ENCODE data around the gene HNRNPH1.
A peak's percentile ranks its signal among the peaks of the same experiment; 100 is the strongest.
"Not testable (repeated sequence)": the region's sequence is repeated elsewhere in the genome, so short reads cannot be mapped to it uniquely, and the experiment has no call there.

The HNRNPH1 gene, protein sequence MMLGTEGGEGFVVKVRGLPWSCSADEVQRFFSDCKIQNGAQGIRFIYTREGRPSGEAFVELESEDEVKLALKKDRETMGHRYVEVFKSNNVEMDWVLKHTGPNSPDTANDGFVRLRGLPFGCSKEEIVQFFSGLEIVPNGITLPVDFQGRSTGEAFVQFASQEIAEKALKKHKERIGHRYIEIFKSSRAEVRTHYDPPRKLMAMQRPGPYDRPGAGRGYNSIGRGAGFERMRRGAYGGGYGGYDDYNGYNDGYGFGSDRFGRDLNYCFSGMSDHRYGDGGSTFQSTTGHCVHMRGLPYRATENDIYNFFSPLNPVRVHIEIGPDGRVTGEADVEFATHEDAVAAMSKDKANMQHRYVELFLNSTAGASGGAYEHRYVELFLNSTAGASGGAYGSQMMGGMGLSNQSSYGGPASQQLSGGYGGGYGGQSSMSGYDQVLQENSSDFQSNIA

DNA sequence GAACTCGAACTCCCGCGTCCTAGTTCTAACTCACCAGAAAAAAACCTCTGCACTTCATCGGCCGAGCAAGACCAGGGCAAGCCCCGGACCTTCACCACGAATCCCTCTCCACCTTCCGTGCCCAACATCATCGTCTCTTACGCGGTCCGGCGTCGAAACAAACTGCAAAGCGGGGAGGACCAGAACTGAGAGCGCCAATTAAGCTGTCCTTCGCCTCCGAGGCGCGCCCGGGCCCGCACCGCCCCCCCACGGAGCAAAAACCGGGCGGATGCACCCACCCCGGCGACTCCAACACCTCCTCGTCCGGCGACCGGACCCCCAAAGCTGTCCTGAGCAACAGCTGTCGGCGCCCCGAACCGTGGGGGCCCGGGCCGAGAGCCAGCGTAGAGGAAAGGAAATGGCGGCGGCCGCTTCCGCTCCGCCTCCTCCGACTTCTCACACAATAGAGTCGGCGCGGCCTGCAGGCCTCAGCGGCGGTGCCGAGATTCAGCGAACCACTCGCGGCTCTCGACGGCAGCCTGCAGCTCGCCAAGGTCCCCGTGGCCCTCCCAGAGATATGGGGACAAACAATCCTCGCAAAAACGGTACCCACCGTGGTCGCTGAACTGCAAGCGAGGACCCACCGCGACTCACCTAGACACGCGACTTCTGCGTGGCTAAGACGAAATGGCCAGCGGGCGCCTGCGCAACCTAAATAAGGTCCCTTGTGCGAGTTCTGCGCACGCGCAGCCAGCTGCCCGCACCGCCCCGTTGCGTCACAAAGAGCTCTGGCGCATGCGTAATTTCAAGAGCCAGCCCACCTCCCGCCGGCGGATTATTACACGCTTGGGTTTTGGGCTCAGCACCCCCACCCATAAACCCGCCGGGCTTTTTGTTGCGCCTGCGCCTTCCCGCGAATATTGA, at the start of gene HNRNPH1:
Gene HNRNPH1 (minus strand): TSS at position 669 of the 903 bp plus-strand sequence. CDS start 538 bp downstream, at position 131.
- Histone ChIP-seq H3K27me3 (ENCODE audit: insufficient read depth, low read length) (no peaks in the 10 kb centered on the region), H3K36me3 (ENCODE audit: insufficient read depth, low read length) (peaks cover 41% of the 10 kb centered on the region), H3K4me3 (ENCODE audit: low read length) (peak within 1 kb of the TSS; percentile 99), H2AFZ (ENCODE audit: low read depth, low read length) (peak within 1 kb of the TSS; percentile 70), H3K4me1 (ENCODE audit: insufficient read depth, low read length) (peaks cover 43% of the 10 kb centered on the region), H3K9me3 (ENCODE audit: low read length) (no peaks in the 10 kb centered on the region)

DNA sequence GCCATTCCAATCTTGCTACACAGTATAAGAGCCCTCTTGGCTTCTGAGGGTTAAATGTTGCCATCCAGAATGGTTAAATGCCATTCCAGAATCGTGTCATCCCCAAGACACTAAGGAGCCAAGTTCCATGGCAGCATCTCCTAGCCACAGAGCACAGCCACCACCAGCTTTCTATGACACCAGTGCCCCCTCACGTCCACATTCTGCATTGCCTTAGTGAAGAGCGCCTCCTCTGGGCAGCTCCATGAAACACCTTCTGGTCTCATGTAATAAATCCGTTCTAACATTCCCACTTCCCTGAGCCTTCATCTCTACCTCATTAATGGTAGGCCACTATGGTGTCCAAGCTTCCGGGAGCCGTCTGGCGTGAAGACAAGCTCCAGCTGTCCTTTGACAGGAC, 44.9 kb upstream of the HNRNPH1 start:
- no peaks in the 10 kb centered on the region for H3K9me3 ChIP-seq (ENCODE audit: low read length)
- H2AFZ ChIP-seq (ENCODE audit: low read depth, low read length): no peak overlapping the region
- H3K27me3 ChIP-seq (ENCODE audit: insufficient read depth, low read length): no peaks in the 10 kb centered on the region
- H3K4me1 ChIP-seq (ENCODE audit: insufficient read depth, low read length): peaks cover 4% of the 10 kb centered on the region
- H3K4me3 ChIP-seq (ENCODE audit: low read length): no peak overlapping the region
- H3K36me3 ChIP-seq (ENCODE audit: insufficient read depth, low read length): no peaks in the 10 kb centered on the region

DNA sequence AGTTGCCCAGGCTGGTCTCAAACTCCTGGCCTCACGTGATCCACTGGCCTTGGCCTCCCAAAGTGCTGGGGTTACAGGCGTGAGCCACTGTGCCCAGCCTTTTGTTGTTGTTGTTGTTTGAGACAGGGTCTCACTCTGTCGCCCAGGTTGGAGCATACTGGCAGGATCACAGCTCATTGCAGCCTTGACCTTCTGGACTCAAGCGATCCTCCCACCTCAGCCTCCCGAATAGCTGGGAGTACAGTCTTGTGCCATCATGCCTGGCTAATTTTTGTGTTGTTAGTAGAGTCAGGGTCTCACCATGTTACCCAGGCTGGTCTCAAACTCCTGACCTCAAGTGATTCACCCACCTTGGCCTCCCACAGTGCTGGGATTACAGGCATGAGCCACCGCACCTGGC, 38.2 kb upstream of the HNRNPH1 start:
- not testable (repeated sequence) for H2AFZ ChIP-seq (ENCODE audit: low read depth, low read length); H3K4me1 ChIP-seq (ENCODE audit: insufficient read depth, low read length); H3K36me3 ChIP-seq (ENCODE audit: insufficient read depth, low read length); H3K9me3 ChIP-seq (ENCODE audit: low read length); H3K4me3 ChIP-seq (ENCODE audit: low read length); H3K27me3 ChIP-seq (ENCODE audit: insufficient read depth, low read length)

DNA sequence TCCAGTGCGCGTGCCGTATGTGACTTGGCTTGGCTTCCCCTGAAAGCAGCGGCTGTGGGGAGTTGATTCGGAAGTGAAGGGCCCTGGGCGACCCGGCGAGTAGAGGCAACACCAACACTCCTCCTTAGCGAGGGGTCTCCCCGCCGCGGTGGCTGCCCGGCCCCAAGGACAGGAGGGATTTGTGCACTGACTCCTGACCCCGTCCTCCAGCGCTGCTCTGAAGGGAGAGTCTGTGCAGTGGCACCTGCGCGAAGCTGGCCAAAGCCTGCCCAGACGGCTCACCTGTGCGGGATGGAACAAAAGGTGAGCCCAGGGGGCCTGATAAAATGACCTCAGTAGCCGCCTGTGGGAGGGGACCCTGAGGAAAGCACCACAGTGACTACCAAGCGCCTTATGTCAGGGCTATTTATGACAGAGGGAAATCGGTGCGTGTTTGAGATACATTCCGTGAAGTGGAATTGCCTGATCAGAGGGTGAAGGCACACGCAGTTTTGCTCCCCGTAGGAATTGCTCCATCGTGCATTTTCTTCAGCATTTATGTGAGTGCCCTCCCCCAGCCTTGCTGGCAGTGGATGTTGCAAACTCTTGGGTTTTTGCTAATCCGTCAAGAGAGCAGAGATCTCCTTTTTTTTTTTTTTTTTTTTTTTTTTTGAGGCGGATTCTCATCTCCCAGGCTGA, 34.8 kb upstream of the HNRNPH1 start:
- Histone ChIP-seq H3K4me3 (ENCODE audit: low read length) (peak overlapping the region; percentile 60), H2AFZ (ENCODE audit: low read depth, low read length) (peak overlapping the region; percentile 72)
- not testable (repeated sequence) for H3K9me3 ChIP-seq (ENCODE audit: low read length); H3K36me3 ChIP-seq (ENCODE audit: insufficient read depth, low read length); H3K27me3 ChIP-seq (ENCODE audit: insufficient read depth, low read length); H3K4me1 ChIP-seq (ENCODE audit: insufficient read depth, low read length)

DNA sequence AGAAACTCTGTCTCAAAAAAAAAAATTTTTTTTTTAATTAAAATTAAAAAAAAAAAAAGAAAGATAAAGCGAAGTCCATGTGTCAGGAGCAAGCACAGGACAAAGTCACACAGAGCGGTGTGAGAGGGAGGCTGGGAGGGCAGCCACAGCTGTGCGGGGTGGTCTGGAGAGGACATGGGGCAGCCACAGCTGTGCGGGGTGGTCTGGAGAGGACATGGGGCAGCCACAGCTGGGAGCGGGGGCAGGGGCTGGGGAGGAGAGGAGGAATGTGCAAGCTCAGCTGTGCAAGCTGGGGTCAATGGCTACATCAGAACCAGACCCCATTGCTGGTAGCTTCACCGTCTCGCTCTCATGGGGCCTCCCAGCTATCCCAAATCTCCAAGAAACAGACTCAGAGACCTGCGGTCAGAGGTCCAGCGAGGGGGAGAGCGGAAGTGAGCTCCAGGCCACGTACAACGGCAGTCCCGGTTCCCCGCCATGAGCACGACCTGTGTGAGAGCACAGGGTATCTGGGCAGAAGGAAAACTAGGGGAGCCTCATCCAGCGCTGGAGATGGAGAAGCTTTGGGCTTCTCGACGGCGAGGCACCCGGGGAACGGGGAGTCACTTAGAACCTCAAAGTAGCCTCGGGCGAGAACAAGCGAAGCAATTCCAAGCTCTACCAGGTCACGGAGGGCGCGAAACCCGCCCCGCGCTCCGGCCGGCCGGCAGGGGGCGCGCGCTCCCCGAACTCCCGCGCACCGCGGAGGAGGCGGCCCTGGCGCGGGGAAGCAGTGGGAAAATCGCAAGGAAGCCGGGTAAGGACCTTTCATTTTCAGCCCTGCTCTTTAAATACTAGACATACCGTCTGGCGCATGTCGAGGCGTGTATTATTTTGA, 34.1 kb upstream of the HNRNPH1 start:
- not testable (repeated sequence) for H3K27me3 ChIP-seq (ENCODE audit: insufficient read depth, low read length); H3K4me3 ChIP-seq (ENCODE audit: low read length); H3K4me1 ChIP-seq (ENCODE audit: insufficient read depth, low read length); H3K36me3 ChIP-seq (ENCODE audit: insufficient read depth, low read length); H2AFZ ChIP-seq (ENCODE audit: low read depth, low read length); H3K9me3 ChIP-seq (ENCODE audit: low read length)

DNA sequence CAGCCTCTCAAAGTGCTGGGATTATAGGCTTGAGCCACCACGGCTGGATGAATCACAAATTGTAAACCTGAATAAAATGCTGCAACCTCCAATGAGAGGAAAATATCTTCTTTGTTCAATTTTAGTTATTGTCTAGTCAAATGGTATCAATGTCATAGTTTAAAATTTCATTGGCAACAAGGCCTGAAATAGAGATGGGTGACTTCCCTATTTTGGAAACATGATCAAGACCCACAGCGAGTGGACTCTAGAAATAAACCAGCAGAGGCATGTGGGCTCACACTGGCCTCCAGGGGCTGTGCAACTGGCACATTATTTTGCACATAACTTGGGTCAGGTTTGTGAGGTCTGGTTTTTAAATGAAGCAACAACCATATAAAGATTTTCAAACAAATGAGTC, 29.7 kb upstream of the HNRNPH1 start:
- not testable (repeated sequence) for H3K27me3 ChIP-seq (ENCODE audit: insufficient read depth, low read length); H3K4me3 ChIP-seq (ENCODE audit: low read length)

DNA sequence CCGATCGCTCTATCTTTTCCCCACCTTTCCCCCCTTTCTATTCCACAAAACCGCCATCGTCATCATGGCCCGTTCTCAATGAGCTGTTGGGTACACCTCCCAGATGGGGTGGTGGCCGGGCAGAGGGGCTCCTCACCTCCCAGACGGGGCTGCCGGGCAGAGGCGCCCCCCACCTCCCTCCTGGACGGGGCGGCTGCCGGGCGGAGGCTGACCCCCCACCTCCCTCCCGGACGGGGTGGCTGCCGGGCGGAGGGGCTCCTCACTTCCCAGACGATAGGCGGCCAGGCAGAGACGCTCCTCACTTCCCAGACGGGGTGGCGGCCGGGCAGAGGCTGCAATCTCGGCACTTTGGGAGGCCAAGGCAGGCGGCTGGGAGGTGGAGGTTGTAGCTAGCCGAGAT, 26.8 kb upstream of the HNRNPH1 start:
- H3K9me3 ChIP-seq (ENCODE audit: low read length); H3K4me3 ChIP-seq (ENCODE audit: low read length): not testable (repeated sequence)

More for the DNA sequence above, 29.7 kb upstream of the HNRNPH1 start:
- not testable (repeated sequence) for H3K36me3 ChIP-seq (ENCODE audit: insufficient read depth, low read length); H2AFZ ChIP-seq (ENCODE audit: low read depth, low read length); H3K4me1 ChIP-seq (ENCODE audit: insufficient read depth, low read length); H3K9me3 ChIP-seq (ENCODE audit: low read length)

DNA sequence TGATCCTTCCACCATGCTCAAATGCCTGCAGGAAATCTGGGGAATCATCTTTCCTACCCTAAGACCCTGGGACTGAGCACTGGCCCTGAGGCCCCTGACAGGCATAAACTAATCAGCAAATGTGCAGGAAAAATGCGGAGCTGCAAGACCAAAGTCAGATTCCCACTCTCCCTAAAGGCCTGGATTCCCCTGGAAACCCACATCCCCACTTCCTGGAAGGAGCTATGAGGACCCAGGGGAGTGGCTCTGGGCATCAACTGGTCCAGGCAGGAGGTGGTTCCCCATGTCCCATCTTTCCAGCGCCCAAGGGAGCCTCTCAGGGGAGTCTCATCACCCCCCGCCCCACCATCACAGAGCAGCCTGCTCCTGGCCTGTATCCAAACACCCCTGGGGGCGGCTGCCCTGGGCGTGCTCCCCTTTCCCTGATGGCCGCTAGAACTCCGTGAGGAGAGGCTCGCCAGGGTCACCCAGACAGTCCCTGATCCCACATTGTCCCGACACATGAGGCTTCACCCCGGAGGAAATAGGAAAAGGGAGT, 25.8 kb upstream of the HNRNPH1 start:
- not testable (repeated sequence) for H3K4me3 ChIP-seq (ENCODE audit: low read length)

More for the DNA sequence above, 26.8 kb upstream of the HNRNPH1 start:
- H3K36me3 ChIP-seq (ENCODE audit: insufficient read depth, low read length); H3K4me1 ChIP-seq (ENCODE audit: insufficient read depth, low read length); H2AFZ ChIP-seq (ENCODE audit: low read depth, low read length); H3K27me3 ChIP-seq (ENCODE audit: insufficient read depth, low read length): not testable (repeated sequence)

DNA sequence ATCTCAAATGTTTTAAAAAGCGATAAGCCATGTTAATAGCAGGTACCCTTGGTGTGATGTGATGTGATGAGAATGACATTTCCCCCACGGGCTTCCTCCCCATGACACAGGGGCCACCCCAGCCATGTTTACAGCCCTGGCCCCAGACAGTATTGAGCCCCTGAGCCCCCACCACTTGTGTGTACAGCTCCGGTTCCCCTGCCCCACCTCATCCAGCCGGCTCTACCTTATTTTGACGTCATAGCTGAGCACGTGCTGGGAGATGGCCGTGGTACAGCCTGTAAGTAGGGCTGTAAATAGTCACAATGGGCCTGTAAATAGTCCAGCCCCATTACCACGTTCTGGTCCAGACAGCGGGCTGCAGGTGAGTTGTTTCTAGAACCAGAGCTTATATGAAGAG, 24.9 kb upstream of the HNRNPH1 start:
- Histone ChIP-seq H3K9me3 (ENCODE audit: low read length) (peaks cover 4% of the 10 kb centered on the region), H3K36me3 (ENCODE audit: insufficient read depth, low read length) (no peaks in the 10 kb centered on the region), H3K4me1 (ENCODE audit: insufficient read depth, low read length) (no peaks in the 10 kb centered on the region), H2AFZ (ENCODE audit: low read depth, low read length) (no peak overlapping the region), H3K27me3 (ENCODE audit: insufficient read depth, low read length) (peaks cover 7% of the 10 kb centered on the region), H3K4me3 (ENCODE audit: low read length) (no peak overlapping the region)

More for the DNA sequence above, 25.8 kb upstream of the HNRNPH1 start:
- not testable (repeated sequence) for H3K36me3 ChIP-seq (ENCODE audit: insufficient read depth, low read length); H3K4me1 ChIP-seq (ENCODE audit: insufficient read depth, low read length); H2AFZ ChIP-seq (ENCODE audit: low read depth, low read length); H3K9me3 ChIP-seq (ENCODE audit: low read length); H3K27me3 ChIP-seq (ENCODE audit: insufficient read depth, low read length)

DNA sequence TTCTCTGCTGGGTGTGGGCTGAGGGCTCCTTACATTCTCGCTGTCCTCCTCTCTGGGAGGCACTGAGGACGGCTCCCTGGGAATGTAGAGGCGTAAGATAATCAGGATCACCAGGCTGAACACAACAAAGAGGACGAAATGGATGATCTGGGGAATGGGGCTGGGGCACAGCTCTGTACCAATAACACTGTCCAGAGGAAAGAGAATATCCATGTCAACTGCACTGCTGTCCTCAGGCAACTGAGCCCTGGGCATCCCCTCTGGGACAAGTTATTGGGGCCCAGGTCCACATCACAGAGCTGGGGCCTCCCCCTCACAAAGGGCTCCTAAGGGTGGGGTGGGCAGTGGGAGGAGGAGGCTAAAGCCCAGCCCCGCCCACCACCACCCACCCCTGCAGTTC, 21.3 kb upstream of the HNRNPH1 start:
- not testable (repeated sequence) for H2AFZ ChIP-seq (ENCODE audit: low read depth, low read length); H3K27me3 ChIP-seq (ENCODE audit: insufficient read depth, low read length); H3K4me1 ChIP-seq (ENCODE audit: insufficient read depth, low read length); H3K4me3 ChIP-seq (ENCODE audit: low read length); H3K36me3 ChIP-seq (ENCODE audit: insufficient read depth, low read length); H3K9me3 ChIP-seq (ENCODE audit: low read length)

DNA sequence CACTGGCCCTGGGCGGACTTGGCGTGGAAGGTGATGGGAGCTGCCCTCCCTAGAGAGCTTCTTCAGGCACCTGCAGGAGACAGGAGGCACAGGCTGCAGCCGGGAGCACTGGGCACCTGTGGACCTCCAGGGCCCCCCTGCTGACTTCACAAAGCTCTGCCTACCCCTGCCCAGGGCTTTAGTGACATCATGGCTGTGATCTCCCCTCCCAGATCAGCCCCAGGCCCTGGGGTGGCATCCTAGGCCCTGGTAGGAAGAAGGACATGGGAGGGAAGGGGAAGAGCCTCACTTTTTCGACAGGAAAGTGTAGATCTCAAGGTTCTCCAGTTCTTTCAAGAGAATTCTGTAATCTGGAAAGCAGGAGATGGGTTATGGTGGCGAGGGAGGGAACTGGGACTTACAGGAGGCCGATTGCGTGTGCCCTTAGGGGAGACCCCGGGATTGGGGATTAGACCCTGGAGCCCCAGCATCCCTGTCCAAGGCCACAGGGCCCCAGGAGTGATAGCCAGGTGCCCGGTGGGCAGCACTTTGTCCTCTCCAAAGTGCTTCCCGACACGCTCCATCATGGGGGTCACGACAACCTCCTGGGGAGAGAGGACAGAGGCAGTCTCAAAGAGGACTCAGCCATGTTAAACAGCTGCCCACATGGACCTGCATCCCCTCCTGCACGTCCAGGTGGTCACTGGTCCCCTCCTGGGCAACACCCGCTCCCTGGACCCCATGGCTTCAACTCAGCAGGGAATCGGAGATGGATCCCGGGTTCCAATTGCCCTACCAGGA, 19.9 kb upstream of the HNRNPH1 start:
- H3K9me3 ChIP-seq (ENCODE audit: low read length); H3K4me3 ChIP-seq (ENCODE audit: low read length); H3K4me1 ChIP-seq (ENCODE audit: insufficient read depth, low read length); H3K27me3 ChIP-seq (ENCODE audit: insufficient read depth, low read length); H3K36me3 ChIP-seq (ENCODE audit: insufficient read depth, low read length); H2AFZ ChIP-seq (ENCODE audit: low read depth, low read length): not testable (repeated sequence)

DNA sequence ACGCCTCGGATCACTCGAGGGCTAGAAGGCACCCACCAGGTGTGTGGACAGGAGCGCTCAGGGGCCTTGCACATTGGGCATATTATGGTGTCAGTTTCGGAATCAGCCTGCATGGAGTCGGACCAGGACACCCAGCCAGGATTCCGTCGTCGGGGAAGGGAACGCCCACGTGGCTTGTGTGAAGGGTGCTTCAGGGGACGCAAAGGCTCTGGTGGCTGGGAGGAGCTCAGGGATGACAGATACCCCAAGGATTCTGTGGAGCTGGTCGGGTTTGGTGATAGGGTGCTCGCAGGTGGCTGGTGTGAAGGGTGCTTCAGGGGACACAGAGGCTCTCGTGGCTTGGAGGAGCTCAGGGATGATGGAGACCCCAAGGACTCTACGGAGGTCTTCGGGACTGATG, 19.2 kb upstream of the HNRNPH1 start:
- H3K36me3 ChIP-seq (ENCODE audit: insufficient read depth, low read length); H3K4me1 ChIP-seq (ENCODE audit: insufficient read depth, low read length); H3K27me3 ChIP-seq (ENCODE audit: insufficient read depth, low read length); H3K4me3 ChIP-seq (ENCODE audit: low read length); H3K9me3 ChIP-seq (ENCODE audit: low read length); H2AFZ ChIP-seq (ENCODE audit: low read depth, low read length): not testable (repeated sequence)

Measured in neuron (in vitro differentiated cells).